HL-60/S4 (cell line): ENCODE measurements around the gene ZNF362.

ENCODE experiments used
- in situ Hi-C: fragments of 300-500 bp; cut with MboI; formaldehyde crosslinking; loops from 2 replicates; pipeline ENCODE4 v1.14.3; 2022; ENCODE audit warnings: low sequenced_read_pairs

ZNF362 gene

GRCh38 chr1:33244143-33244808 lies 12.0 kb upstream of the ZNF362 start:
- in situ Hi-C loops, result no loop called here

GRCh38 chr1:33244809-33245186 lies 11.5 kb upstream of the ZNF362 start:
- in situ Hi-C loops, result no loop called here

- in situ Hi-C loops, result no loop called here
Observed at GRCh38 chr1:33246171-33246570, 10.1 kb upstream of the ZNF362 start.

GRCh38 chr1:33247545-33247944 lies 8.7 kb upstream of the ZNF362 start:
- in situ Hi-C loops, result no loop called here

GRCh38 chr1:33248244-33248643 lies 8.0 kb upstream of the ZNF362 start:
- in situ Hi-C loops, result no loop called here

- in situ Hi-C loops, result no loop called here
Observed at GRCh38 chr1:33249422-33249821, 6.9 kb upstream of the ZNF362 start.

GRCh38 chr1:33250217-33250616 lies 6.1 kb upstream of the ZNF362 start:
- in situ Hi-C loops, result no loop called here

- in situ Hi-C loops, result no loop called here
Observed at GRCh38 chr1:33250724-33251123, 5.6 kb upstream of the ZNF362 start.

- in situ Hi-C loops, result no loop called here
Observed at GRCh38 chr1:33254491-33254890, 1.8 kb upstream of the ZNF362 start.

- in situ Hi-C loops, result no loop called here
Observed at GRCh38 chr1:33255347-33256220, 708 bp upstream of the ZNF362 start.

- in situ Hi-C loops, result no loop called here
Observed at GRCh38 chr1:33256221-33256470, 146 bp upstream of the ZNF362 start.

- in situ Hi-C loops, result no loop called here
Observed at GRCh38 chr1:33257207-33257771, 997 bp downstream of the ZNF362 start.

- in situ Hi-C loops, result no loop called here
Observed at GRCh38 chr1:33257772-33258712, 1.8 kb downstream of the ZNF362 start.

- in situ Hi-C loops, result no loop called here
Observed at GRCh38 chr1:33258788-33259274, 2.5 kb downstream of the ZNF362 start.

GRCh38 chr1:33259879-33260278 lies 3.6 kb downstream of the ZNF362 start:
- in situ Hi-C loops, result no loop called here

GRCh38 chr1:33260439-33260838 lies 4.1 kb downstream of the ZNF362 start:
- in situ Hi-C loops, result no loop called here

- in situ Hi-C loops, result no loop called here
Observed at GRCh38 chr1:33261344-33261743, 5.1 kb downstream of the ZNF362 start.

GRCh38 chr1:33263890-33264504 lies 7.7 kb downstream of the ZNF362 start:
- in situ Hi-C loops, result no loop called here

- in situ Hi-C loops, result no loop called here
Observed at GRCh38 chr1:33265780-33266605, 9.7 kb downstream of the ZNF362 start.

GRCh38 chr1:33266766-33267165 lies 10.5 kb downstream of the ZNF362 start:
- in situ Hi-C loops, result no loop called here
